Activated T-helper 2 cell treated with anti-CD3 and anti-CD28 coated beads, Interferon-gamma antibody, Interleukin-2, Interleukin-4, amounts not matched to agents 10 μg/mL and 5 μg/mL and 100 μg/mL, durations not matched to agents 14 hours and 24 hours and 36 hours (primary cell): ENCODE data around the gene NCSTN. TPM values are rescaled to one million over a fixed set of nuclear protein-coding genes. Genes with fewer than 3 reads are reported as not detected.

Experiments used
- DNase-seq: peaks from one replicate; pipeline ENCODE4 v3.0.0; 2021; ENCODE audit warnings: low spot score
- H3K27ac Mint-ChIP-seq: one replicate; pipeline ENCODE4 v1.8.0; 2021; ENCODE audit warnings: mixed read lengths
- H3K27me3 Mint-ChIP-seq: one replicate; pipeline ENCODE4 v1.8.0; 2021; ENCODE audit warnings: low read depth, mixed read lengths
- H3K36me3 Mint-ChIP-seq: one replicate; pipeline ENCODE4 v1.8.0; 2021; ENCODE audit warnings: low read depth, mixed read lengths
- H3K4me1 Mint-ChIP-seq: one replicate; pipeline ENCODE4 v1.8.0; 2021; ENCODE audit warnings: low read depth, mixed read lengths
- H3K4me3 Mint-ChIP-seq: one replicate; pipeline ENCODE4 v1.8.0; 2021; ENCODE audit warnings: low read depth, mild to moderate bottlenecking, moderate library complexity, mixed read lengths
- H3K9me3 Mint-ChIP-seq: one replicate; pipeline ENCODE4 v1.8.0; 2021; ENCODE audit warnings: mixed read lengths
- intact Hi-C: fragments of 100-400 bp; cut with micrococcal nuclease; formaldehyde crosslinking; loops from one replicate; pipeline ENCODE4 v1.15.1; 2023
- total RNA-seq: library from RNA; stranded (reverse); gene quantifications from 2 replicates; pipeline ENCODE4 v1.2.3, GENCODE V29; 2022

NCSTN gene
- total RNA-seq, 1 donor from 2014 or later: 65.3 TPM

DNA sequence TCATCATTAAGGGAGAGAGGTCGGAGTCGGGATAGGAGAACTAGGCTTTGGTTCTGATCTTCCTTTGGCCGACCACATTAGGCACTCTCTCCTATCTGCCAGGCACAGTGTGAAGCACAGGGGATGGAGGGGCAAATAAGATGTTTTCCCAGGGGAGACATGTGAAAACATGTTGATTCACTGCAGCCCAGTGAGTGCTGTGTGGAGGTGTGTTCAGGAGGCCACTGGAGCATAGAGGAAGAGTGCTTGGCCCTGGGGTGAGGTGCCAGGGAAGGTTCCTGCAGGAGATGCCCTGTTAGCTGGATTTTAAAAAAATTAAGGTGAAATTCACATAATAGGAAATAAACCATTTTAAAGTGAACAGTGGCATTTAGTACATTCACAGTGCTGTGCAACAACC is 60.9 kb downstream of the NCSTN start:
- H3K27me3 Mint-ChIP-seq: peaks cover 38% of the 10 kb centered on the region
- H3K4me3 Mint-ChIP-seq: no peak overlapping the region
- H3K4me1 Mint-ChIP-seq: no peaks in the 10 kb centered on the region
- intact Hi-C loops: no loop called here
- no peak overlapping the region for H3K27ac Mint-ChIP-seq
- H3K9me3 Mint-ChIP-seq: no peaks in the 10 kb centered on the region
- no peak for DNase-seq
- H3K36me3 Mint-ChIP-seq: no peaks in the 10 kb centered on the region

DNA sequence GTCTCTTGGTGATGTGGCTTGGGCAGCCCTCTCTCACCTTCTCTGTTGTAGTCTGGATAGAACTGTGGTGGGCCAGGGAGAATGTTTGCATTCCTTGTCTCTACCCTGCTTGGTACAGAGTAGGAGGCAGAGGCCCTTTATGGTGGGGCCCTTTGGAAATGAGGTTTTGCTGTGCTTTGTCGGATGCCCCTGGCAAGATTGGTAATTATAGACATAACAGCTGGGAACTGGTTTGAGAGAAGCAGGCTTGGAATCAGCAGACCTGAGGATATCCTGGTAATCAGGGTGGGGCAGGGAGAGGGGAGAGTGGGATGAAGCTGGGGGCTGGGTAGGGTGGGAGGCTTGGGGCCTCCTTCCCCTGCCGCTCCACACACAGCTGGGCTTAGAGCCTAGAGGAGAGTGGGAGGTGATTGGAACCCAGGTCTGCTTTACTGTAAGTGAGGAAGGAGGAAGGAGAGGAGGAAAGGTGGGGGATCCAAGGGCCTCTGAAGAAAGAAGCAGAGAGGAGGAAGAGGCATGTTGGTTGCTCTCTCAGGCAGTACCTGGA is 62.2 kb downstream of the NCSTN start:
- DNase-seq: no peak
- Mint-ChIP-seq H3K27ac (no peak overlapping the region), H3K27me3 (peaks cover 36% of the 10 kb centered on the region), H3K4me3 (no peak overlapping the region), H3K36me3 (no peaks in the 10 kb centered on the region), H3K4me1 (no peaks in the 10 kb centered on the region), H3K9me3 (no peaks in the 10 kb centered on the region)
- intact Hi-C loops: no loop called here

DNA sequence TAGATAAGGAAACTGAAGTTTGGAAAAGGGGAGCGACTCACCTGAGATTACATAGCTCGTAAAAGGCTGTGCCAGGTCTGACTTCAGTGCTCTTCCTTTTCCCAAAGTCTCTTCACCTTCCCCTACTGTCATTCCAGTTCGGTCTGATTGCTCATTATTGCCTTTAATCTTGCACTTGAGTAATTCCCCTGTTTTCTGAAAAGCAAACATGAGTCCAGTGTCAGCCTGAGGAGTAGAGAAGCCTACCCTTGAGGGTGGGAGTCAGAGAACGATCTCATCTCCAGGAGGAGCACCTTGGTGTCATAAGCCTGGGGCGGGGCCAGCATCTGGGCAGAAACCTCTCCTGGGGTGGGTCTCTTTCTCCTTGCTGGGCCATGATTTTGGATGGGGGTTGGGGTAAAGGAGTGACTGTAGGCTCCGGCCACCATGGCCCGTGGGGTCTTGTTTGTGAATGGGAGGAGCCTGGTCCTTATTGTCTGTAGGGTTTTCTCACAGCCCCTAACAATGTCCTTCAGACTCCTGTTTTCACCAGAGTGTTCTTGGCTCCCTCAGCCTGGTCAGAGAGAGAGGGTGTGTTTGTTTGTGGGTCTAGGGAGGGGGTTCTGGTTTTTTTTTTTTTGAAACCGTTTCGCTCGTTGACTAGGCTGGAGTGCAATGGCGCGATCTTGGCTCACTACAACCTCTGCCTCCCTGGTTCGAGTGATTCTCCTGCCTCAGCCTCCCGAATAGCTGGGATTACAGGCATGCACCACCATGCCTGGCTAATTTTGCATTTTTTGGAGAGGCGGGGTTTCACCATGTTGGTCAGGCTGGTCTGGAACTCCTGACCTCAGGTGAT is 63.2 kb downstream of the NCSTN start:
- intact Hi-C loops: no loop called here
- H3K36me3 Mint-ChIP-seq: no peaks in the 10 kb centered on the region
- H3K4me1 Mint-ChIP-seq: no peaks in the 10 kb centered on the region
- DNase-seq: no peak
- H3K4me3 Mint-ChIP-seq: no peak overlapping the region
- no peaks in the 10 kb centered on the region for H3K9me3 Mint-ChIP-seq
- H3K27me3 Mint-ChIP-seq: peaks cover 33% of the 10 kb centered on the region
- H3K27ac Mint-ChIP-seq: no peak overlapping the region

DNA sequence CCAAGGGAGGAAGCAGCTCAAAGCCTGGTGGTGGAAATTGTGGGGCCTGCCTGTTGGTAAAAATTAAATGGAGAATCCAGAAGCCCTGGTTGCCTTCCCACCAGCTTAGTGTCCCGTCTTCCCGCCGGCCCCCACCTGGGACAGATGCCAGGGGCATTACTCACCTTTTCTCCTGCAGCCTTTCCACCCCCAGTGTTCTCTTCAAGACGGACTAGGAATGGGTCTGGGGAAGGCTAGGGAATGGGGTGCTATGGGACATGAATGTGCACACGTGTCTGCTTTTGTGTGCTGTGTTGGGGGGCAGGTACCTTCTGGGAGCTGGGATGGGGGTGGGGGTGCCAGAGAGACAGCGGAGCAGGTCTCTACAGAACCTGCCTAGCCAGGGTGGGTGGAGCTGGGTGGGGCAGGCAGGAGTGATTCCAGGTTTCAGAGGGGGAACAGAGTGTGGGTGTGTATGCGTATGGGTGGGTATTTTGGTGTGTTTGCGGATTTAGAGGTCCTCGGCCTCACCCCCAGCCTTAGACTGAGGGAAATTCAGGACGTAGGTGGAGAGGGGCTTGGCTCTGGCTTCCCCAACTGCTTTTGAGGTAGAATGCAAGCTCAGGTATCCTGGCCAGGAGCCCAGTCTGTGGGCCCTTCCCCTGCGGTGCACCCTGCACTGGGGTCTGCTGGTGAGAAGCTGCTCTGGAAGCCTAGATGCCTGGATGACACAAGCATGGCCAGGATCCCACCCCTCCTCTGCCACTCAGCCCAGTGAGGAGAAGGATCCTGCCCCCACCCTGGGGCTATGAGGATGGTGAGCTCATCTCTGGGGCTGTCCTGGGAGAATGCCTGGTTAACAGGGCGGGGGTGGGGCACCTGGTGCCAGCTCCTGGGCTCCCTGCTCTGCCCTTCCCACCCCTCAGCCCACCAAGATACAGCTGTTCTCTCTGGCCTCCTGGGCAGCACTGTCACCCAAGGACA is 64.9 kb downstream of the NCSTN start:
- H3K4me3 Mint-ChIP-seq: no peak overlapping the region
- no peak overlapping the region for H3K27ac Mint-ChIP-seq
- H3K36me3 Mint-ChIP-seq: no peaks in the 10 kb centered on the region
- H3K9me3 Mint-ChIP-seq: no peaks in the 10 kb centered on the region
- intact Hi-C loops: no loop called here
- no peaks in the 10 kb centered on the region for H3K4me1 Mint-ChIP-seq
- DNase-seq: no peak
- peaks cover 16% of the 10 kb centered on the region for H3K27me3 Mint-ChIP-seq

Other genes with a start within 250 kb of the NCSTN start
- 34.1 and 35.0 TPM in 2 replicates for gene IGSF8, start 244.8 kb upstream of the NCSTN start, total RNA-seq
- gene ATP1A2, start 227.6 kb upstream of the NCSTN start, total RNA-seq: not detected in 2 replicates
- 0.41 and 0.55 TPM in 2 replicates for gene ATP1A4, start 191.8 kb upstream of the NCSTN start, total RNA-seq
- gene CASQ1, start 152.8 kb upstream of the NCSTN start, total RNA-seq: 0.30 and 0.37 TPM in 2 replicates
- gene PEA15, start 138.0 kb upstream of the NCSTN start, total RNA-seq: 61.0 and 61.7 TPM in 2 replicates
- 132 and 143 TPM in 2 replicates for gene DCAF8, start 80.8 kb upstream of the NCSTN start, total RNA-seq
- 60.9 and 68.5 TPM in 2 replicates for gene PEX19, start 58.2 kb upstream of the NCSTN start, total RNA-seq
- 153 and 154 TPM in 2 replicates for gene COPA, start 133 bp upstream of the NCSTN start, total RNA-seq
- 0.30 and 0.32 TPM in 2 replicates for gene NHLH1, start 23.7 kb downstream of the NCSTN start, total RNA-seq
- gene VANGL2, start 57.2 kb downstream of the NCSTN start, total RNA-seq: not detected in 2 replicates
- gene SLAMF6, start 179.9 kb downstream of the NCSTN start, total RNA-seq: 11.8 and 13.0 TPM in 2 replicates
- gene CD84, start 236.1 kb downstream of the NCSTN start, total RNA-seq: 14.1 and 14.9 TPM in 2 replicates